Nephron progenitor cell (in vitro differentiated cells): Measurements from ENCODE around the gene ICE1.

Experiments
- DNase-seq: peaks from one replicate; pipeline ENCODE4 v3.0.0; 2021
- H3K27ac Mint-ChIP-seq: 2 replicates; pipeline ENCODE4 v1.8.0; 2021; ENCODE audit warnings: mild to moderate bottlenecking, moderate library complexity, mixed read lengths
- H3K27me3 Mint-ChIP-seq: 2 replicates; pipeline ENCODE4 v1.8.0; 2021; ENCODE audit warnings: mild to moderate bottlenecking, low read depth, mixed read lengths; ENCODE audit not compliant: poor library complexity
- H3K36me3 Mint-ChIP-seq: 2 replicates; pipeline ENCODE4 v1.8.0; 2021; ENCODE audit warnings: low read depth, mixed read lengths
- H3K4me1 Mint-ChIP-seq: 2 replicates; pipeline ENCODE4 v1.8.0; 2021; ENCODE audit warnings: mixed read lengths
- H3K4me3 Mint-ChIP-seq: 2 replicates; pipeline ENCODE4 v1.8.0; 2021; ENCODE audit warnings: mild to moderate bottlenecking, moderate library complexity, mixed read lengths
- H3K9me3 Mint-ChIP-seq: 2 replicates; pipeline ENCODE4 v1.8.0; 2021; ENCODE audit warnings: mild to moderate bottlenecking, moderate library complexity, mixed read lengths
- TF ChIP-seq, protein P1 (sequence below): fragments of 200-600 bp; sonication (generic); IDR thresholded peaks from 2 replicates; pipeline ENCODE4 v1.5.0; 2021; ENCODE audit warnings: antibody characterized with exemption

The ICE1 gene

DNA sequence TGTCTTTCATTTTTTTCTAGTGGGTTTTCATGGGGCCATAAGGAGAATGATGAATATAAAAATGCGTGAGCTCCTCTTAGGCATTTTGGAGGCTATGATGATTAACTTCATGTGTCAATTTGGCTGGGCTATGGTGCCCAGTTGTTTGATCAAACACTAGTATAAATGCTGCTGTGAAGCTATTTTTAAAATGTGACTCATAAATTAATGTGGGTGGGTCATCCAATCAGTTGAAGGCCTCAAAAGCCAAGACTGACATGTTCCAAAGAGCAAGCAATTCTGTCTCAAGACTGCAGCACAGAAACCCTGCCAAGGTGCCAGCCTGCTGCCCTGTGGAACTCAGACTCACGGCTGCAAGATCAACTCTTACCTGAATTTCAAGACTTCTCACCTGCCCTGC lies 24.4 kb upstream of the ICE1 start:
- Mint-ChIP-seq H3K9me3 (peaks cover 5% of the 10 kb centered on the region), H3K4me3 (no peak overlapping the region), H3K36me3 (no peaks in the 10 kb centered on the region), H3K4me1 (no peaks in the 10 kb centered on the region), H3K27me3 (peaks cover 2% of the 10 kb centered on the region), H3K27ac (no peak overlapping the region)
- no peak for DNase-seq
- TF ChIP-seq, protein P1, sequence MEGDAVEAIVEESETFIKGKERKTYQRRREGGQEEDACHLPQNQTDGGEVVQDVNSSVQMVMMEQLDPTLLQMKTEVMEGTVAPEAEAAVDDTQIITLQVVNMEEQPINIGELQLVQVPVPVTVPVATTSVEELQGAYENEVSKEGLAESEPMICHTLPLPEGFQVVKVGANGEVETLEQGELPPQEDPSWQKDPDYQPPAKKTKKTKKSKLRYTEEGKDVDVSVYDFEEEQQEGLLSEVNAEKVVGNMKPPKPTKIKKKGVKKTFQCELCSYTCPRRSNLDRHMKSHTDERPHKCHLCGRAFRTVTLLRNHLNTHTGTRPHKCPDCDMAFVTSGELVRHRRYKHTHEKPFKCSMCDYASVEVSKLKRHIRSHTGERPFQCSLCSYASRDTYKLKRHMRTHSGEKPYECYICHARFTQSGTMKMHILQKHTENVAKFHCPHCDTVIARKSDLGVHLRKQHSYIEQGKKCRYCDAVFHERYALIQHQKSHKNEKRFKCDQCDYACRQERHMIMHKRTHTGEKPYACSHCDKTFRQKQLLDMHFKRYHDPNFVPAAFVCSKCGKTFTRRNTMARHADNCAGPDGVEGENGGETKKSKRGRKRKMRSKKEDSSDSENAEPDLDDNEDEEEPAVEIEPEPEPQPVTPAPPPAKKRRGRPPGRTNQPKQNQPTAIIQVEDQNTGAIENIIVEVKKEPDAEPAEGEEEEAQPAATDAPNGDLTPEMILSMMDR, result no peak

GRCh38 chr5:5401095-5401494 lies 21.4 kb upstream of the ICE1 start:
- Mint-ChIP-seq H3K9me3 (peaks cover 5% of the 10 kb centered on the region), H3K4me1 (no peaks in the 10 kb centered on the region), H3K4me3 (no peak overlapping the region), H3K27me3 (peaks cover 2% of the 10 kb centered on the region), H3K36me3 (no peaks in the 10 kb centered on the region), H3K27ac (no peak overlapping the region)
- TF ChIP-seq, protein P1, result no peak
- DNase-seq, result no peak

- no peak overlapping the region for H3K4me3 Mint-ChIP-seq
Observed at GRCh38 chr5:5403741-5404140, 18.7 kb upstream of the ICE1 start.

GRCh38 chr5:5404381-5404780 lies 18.1 kb upstream of the ICE1 start:
- no peaks in the 10 kb centered on the region for H3K27me3 Mint-ChIP-seq
- H3K36me3 Mint-ChIP-seq, result no peaks in the 10 kb centered on the region
- no peaks in the 10 kb centered on the region for H3K4me1 Mint-ChIP-seq
- H3K9me3 Mint-ChIP-seq, result peaks cover 23% of the 10 kb centered on the region
- no peak overlapping the region for H3K4me3 Mint-ChIP-seq
- DNase-seq, result no peak
- TF ChIP-seq, protein P1, result no peak
- no peak overlapping the region for H3K27ac Mint-ChIP-seq

More at GRCh38 chr5:5403741-5404140, 18.7 kb upstream of the ICE1 start:
- H3K27ac Mint-ChIP-seq, result no peak overlapping the region
- TF ChIP-seq, protein P1, result no peak
- no peak for DNase-seq
- H3K4me1 Mint-ChIP-seq, result no peaks in the 10 kb centered on the region
- H3K36me3 Mint-ChIP-seq, result no peaks in the 10 kb centered on the region
- H3K27me3 Mint-ChIP-seq, result no peaks in the 10 kb centered on the region
- peaks cover 19% of the 10 kb centered on the region for H3K9me3 Mint-ChIP-seq

GRCh38 chr5:5405441-5405840 lies 17.0 kb upstream of the ICE1 start:
- Mint-ChIP-seq H3K36me3 (no peaks in the 10 kb centered on the region), H3K9me3 (peaks cover 31% of the 10 kb centered on the region), H3K4me1 (no peaks in the 10 kb centered on the region), H3K27me3 (no peaks in the 10 kb centered on the region), H3K4me3 (no peak overlapping the region), H3K27ac (no peak overlapping the region)
- TF ChIP-seq, protein P1, result no peak
- no peak for DNase-seq

GRCh38 chr5:5407924-5408323 lies 14.6 kb upstream of the ICE1 start:
- peaks cover 4% of the 10 kb centered on the region for H3K36me3 Mint-ChIP-seq
- H3K4me1 Mint-ChIP-seq, result no peaks in the 10 kb centered on the region
- H3K27ac Mint-ChIP-seq, result no peak overlapping the region
- H3K9me3 Mint-ChIP-seq, result peaks cover 47% of the 10 kb centered on the region
- H3K4me3 Mint-ChIP-seq, result no peak overlapping the region
- TF ChIP-seq, protein P1, result no peak
- peaks cover 5% of the 10 kb centered on the region for H3K27me3 Mint-ChIP-seq
- no peak for DNase-seq
